ENCODE measurements around the gene CHN2.

- TF ChIP-seq CTCF (IDR thresholded peaks at IDR 0.05 in 2 of 3, conservative IDR thresholded peaks at IDR 0.05 in 1 of 3; ENCODE audit: borderline replicate concordance in 1 of 3, insufficient read depth in 1 of 3, low read depth in 2 of 3, low read length in 2 of 3) (no peak), SIN3A (IDR thresholded peaks at IDR 0.05; ENCODE audit: low read depth) (no peak), EZH2 (IDR thresholded peaks at IDR 0.05) (no peak), SP1 (IDR thresholded peaks at IDR 0.05; ENCODE audit: low read depth) (no peak), EZH2phosphoT487 (IDR thresholded peaks at IDR 0.05; ENCODE audit: borderline replicate concordance) (no peak), POLR2A (IDR thresholded peaks at IDR 0.05; ENCODE audit: borderline replicate concordance, extremely low read depth, insufficient read depth, insufficient read length) (no peak), REST (IDR thresholded peaks at IDR 0.05; ENCODE audit: low read depth) (no peak), TCF7L2 (IDR thresholded peaks at IDR 0.05; ENCODE audit: borderline replicate concordance, extremely low read depth, insufficient read depth, insufficient read length) (no peak), POLR2AphosphoS5 (IDR thresholded peaks at IDR 0.05; ENCODE audit: low read depth, low read length) (no peak)
Measured at GRCh38 chr7:29302666-29303395, 108.3 kb downstream of the CHN2 start.

All from HCT116 (cell line).